ENCODE measurements around the gene CFAP69.

- TF ChIP-seq CTCF (conservative IDR thresholded peaks at IDR 0.05) (no peak), EZH2 (IDR thresholded peaks at IDR 0.05; ENCODE audit: low read depth) (no peak)
Measured at GRCh38 chr7:90243556-90243955, 1.4 kb upstream of the CFAP69 start.

Data from PC-9 (cell line).